ENCODE measurements around the gene ZCWPW2.

The ZCWPW2 gene

GRCh38 chr3:28349469-28350000, 1.0 kb downstream of the ZCWPW2 start (continued):
- TF ChIP-seq ZNF221 (tag by site-specific recombination; IDR thresholded peaks at IDR 0.05; ENCODE audit: borderline replicate concordance) (no peak), ZNF311 (tag by site-specific recombination; IDR thresholded peaks at IDR 0.05; ENCODE audit: borderline replicate concordance) (no peak), HIC1 (tag by site-specific recombination; IDR thresholded peaks at IDR 0.05) (0 out of 2 replicates have a peak, but pooled peaks have one; percentile 9), ZNF184 (tag by site-specific recombination; IDR thresholded peaks at IDR 0.05) (no peak), ZNF155 (tag by site-specific recombination; IDR thresholded peaks at IDR 0.05) (no peak), HOXD13 (CRISPR knock-in tag; IDR thresholded peaks at IDR 0.05; ENCODE audit: borderline replicate concordance) (no peak), ZNF626 (tag by site-specific recombination; IDR thresholded peaks at IDR 0.05) (no peak), ZBTB10 (tag by site-specific recombination; IDR thresholded peaks at IDR 0.05) (no peak), PRDM10 (tag by site-specific recombination; IDR thresholded peaks at IDR 0.05) (peak; percentile 77), ZNF558 (tag by site-specific recombination; IDR thresholded peaks at IDR 0.05) (no peak), ZNF24 (tag by site-specific recombination; IDR thresholded peaks at IDR 0.05) (no peak), KLF9 (tag by site-specific recombination; IDR thresholded peaks at IDR 0.05; ENCODE audit: low read depth) (no peak), ZSCAN4 (tag by site-specific recombination; IDR thresholded peaks at IDR 0.05) (no peak), ZNF341 (tag by site-specific recombination; IDR thresholded peaks at IDR 0.05; ENCODE audit: low read depth) (no peak)

- CTCF ChIA-PET = no interaction called here
- POLR2A ChIA-PET = no interaction called here
- no peak for TF ChIP-seq ZNF10 (tag by site-specific recombination; IDR thresholded peaks at IDR 0.05)
- no peak for TF ChIP-seq ZNF610 (tag by site-specific recombination; IDR thresholded peaks at IDR 0.05; ENCODE audit: borderline replicate concordance)
- no peak for TF ChIP-seq ZFP37 (tag by site-specific recombination; IDR thresholded peaks at IDR 0.05)
- TF ChIP-seq HOXC10 (CRISPR knock-in tag; IDR thresholded peaks at IDR 0.05) = no peak
- TF ChIP-seq ZNF221 (tag by site-specific recombination; IDR thresholded peaks at IDR 0.05; ENCODE audit: borderline replicate concordance) = no peak
- no peak for TF ChIP-seq ZNF571 (tag by site-specific recombination; IDR thresholded peaks at IDR 0.05)
- TF ChIP-seq ZNF394 (tag by site-specific recombination; IDR thresholded peaks at IDR 0.05; ENCODE audit: borderline replicate concordance) = no peak
- no peak for TF ChIP-seq ZNF747 (tag by site-specific recombination; IDR thresholded peaks at IDR 0.05)
- no peak for TF ChIP-seq ZNF26 (tag by site-specific recombination; IDR thresholded peaks at IDR 0.05)
- no peak for TF ChIP-seq ZNF776 (tag by site-specific recombination; IDR thresholded peaks at IDR 0.05; ENCODE audit: borderline replicate concordance)
- TF ChIP-seq PRDM6 (tag by site-specific recombination; IDR thresholded peaks at IDR 0.05) = no peak
These were observed 27.9 kb downstream of the ZCWPW2 start for GRCh38 chr3:28376424-28376823.

More at GRCh38 chr3:28376424-28376823, 27.9 kb downstream of the ZCWPW2 start:
- H3K27ac ChIP-seq (ENCODE audit: extremely low read depth, low read depth, low read length) = no peak overlapping the region
- no peaks in the 10 kb centered on the region for H3K36me3 ChIP-seq (ENCODE audit: control insufficient read depth in 2 of 2, insufficient read depth in 1 of 2, low read length in 2 of 2)
- no peak overlapping the region for H3K4me3 ChIP-seq (ENCODE audit: low read depth, low read length)
- no peaks in the 10 kb centered on the region for H3K9me3 ChIP-seq (ENCODE audit: control insufficient read depth, insufficient read depth, low read depth, low read length)
- no peaks in the 10 kb centered on the region for H3K4me1 ChIP-seq (ENCODE audit: control insufficient read depth, insufficient read depth, low read length)

Measured in HEK293 (cell line).